ENCODE data around the gene IL12RB1.

IL12RB1 gene

DNA sequence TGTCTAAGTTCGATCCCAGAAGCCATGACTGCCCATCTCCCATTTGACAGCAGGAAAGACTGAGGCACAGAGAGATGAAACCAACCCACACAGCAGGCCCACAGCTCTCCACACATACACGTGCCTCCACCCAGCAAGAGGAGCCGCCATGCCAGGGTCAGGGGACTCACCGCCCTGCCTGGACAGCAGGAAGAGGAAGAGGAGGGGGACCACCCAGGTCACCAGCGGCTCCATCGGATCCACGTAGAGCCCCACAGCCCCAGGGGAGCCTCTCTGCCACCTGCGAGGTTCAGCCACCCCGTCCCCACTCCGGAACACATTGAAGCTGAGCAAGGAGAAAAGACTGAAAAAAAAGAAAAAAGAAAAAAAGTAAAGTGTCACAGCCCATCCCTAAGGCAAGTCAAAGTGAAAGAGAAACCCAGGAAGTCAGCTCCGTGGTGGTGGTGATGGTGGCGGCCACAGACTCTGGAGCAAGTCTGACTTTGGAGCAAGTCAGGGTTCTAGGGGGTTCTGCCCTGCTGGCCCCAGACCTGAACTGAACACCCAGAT is at the start of gene IL12RB1:
Gene IL12RB1, minus strand, starts transcription at position 345 of the 549 bp plus-strand sequence. Its CDS starts 111 bp downstream, at position 234.
- no peak for DNase-seq (ENCODE audit: low read depth in 2 of 3, low spot score in 2 of 3)

DNA sequence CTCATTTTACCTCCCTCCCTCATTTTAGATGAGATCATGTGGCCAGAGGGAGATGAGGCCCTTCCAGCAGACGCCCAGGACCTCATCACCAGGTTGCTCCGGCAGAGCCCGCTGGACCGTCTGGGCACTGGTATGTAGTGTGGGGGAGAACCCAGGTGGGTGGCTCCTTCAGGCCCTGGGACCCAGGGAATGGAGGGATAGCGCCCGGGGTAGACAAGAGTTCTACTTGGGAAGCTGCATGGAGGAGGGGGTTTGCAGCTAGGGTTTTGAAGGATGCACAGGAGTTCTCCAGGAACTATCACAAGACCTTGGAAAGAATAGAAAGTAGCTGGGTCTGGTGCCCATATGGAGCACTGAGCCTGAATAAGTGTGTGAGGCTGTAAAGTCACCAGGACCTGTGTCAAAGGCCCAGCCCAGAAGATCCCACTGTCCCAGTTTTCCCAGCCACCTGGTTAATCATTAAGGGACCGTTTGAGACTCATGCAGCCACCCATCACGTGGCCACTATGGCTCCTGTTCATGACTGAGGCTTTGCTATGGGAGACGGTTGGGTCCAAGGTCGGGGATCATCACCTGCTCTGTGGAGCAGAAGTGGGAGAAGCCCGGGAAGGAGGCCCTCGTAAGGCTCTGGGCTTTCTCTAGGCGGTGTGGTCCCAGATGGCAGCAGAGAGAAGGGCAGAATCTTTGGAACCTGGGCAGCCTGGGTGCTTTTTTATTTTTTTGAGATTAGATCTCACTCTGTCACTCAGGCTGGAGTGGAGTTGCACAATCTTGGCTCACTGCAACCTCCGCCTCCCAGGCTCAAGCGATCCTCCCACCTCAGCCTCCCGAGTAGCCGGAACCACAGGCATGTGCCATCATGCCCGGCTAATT is 49.2 kb upstream of the IL12RB1 start:
- DNase-seq (ENCODE audit: low read depth in 2 of 3, low spot score in 2 of 3), result no peak

DNA sequence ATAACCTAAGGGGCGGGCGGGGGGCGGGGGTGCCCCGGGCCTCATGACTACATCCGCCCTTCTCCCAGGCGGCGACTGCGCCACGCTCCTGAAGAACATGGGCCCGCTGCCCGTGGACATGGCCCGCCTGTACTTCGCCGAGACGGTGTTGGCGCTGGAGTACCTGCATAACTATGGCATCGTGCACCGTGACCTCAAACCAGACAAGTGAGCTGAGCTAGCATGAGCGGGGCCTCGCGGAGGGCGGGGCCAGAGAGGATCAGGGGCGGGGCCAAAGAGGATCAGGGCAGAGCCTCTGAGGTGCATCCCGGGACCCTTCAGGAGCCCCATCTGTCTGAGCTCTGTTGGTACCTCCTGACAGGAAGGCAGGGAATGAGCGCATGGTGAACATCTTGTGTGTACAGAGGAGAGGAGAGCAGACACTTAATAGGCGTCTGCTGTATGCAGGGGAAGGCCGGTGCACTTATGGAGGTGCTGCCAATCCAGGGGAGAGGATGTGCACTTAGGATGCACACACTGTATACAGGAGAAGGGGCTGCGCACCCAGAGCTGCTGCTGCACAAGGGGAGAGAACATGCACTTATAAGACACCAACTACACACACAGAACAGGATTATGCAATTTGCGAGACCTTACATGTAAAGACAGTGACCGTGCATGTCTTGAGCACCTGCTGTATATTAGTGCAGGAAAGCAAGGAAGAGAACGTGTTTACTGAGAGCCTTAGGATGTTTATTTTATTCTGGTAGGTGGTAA is 45.3 kb upstream of the IL12RB1 start:
- no peak for DNase-seq (ENCODE audit: low read depth in 2 of 3, low spot score in 2 of 3)

DNA sequence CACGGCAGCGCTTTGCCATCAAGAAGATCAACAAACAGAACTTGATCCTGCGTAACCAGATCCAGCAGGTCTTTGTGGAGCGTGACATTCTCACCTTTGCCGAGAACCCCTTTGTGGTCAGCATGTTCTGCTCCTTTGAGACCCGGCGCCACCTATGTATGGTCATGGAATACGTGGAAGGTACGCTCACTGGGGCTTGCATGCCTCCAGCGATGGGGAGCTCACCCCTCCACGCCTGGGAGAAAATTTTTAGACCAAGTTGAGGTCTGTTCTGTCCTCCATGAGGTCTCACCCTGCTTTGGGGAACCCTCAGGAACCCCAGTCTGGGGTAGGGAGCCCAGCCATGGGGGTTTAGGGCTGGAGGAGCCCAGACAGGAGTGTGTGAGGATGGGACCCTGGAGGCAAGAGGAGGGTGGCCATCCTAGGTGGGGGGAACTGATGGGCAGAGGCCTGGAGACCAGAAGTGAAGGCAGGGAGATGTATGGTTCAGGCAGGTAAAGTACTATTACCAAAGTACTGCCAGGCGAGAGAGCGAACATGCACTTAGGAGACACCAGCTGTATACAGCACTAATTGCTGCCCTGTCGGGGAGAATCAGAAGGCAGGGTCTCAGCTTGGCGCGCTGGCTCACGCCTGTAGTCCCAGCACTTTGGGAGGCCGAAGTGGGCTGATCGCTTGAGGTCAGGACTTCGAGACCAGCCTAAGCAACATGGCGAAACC is 43.9 kb upstream of the IL12RB1 start:
- no peak for DNase-seq (ENCODE audit: low read depth in 2 of 3, low spot score in 2 of 3)

DNA sequence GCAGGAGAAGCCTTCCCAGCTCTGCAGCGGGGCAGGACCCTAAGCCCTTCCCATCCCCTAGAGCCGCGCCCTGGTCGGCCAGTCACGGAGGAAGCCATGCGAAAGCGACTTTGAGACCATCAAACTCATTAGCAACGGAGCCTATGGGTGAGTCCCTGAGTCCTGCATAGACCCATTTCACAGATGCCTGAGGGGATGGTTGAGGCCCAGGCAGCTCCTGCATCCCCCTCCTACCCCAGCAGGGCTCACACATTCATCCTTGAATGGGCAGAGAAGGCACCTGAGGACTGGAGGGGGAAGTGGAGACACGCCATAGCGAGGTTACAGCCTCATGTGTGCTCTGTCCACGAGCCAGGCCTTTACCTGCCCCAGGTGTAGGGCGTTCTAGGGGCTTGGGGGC is 42.1 kb upstream of the IL12RB1 start:
- DNase-seq (ENCODE audit: low read depth in 2 of 3, low spot score in 2 of 3), result no peak

DNA sequence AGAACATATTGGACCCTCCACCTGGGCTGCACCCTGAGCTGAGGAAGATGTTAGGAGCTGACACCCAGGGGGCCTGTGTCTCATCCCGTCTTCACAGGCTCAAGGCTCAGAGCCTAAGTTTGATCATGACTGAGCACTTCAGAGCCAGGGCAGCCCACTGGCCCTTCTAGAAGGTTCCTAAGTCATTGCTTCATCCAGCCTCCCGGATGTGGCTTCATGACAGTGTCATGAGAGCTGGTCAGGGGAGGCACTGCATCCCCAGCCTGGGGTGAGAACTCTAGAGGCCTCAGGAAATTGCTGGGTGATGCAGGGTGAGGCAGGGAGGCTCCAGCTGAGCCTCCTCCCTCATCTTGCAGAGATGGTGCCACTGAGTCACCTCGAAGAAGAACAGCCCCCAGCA is 41.3 kb upstream of the IL12RB1 start:
- DNase-seq (ENCODE audit: low read depth in 2 of 3, low spot score in 2 of 3), result no peak

DNA sequence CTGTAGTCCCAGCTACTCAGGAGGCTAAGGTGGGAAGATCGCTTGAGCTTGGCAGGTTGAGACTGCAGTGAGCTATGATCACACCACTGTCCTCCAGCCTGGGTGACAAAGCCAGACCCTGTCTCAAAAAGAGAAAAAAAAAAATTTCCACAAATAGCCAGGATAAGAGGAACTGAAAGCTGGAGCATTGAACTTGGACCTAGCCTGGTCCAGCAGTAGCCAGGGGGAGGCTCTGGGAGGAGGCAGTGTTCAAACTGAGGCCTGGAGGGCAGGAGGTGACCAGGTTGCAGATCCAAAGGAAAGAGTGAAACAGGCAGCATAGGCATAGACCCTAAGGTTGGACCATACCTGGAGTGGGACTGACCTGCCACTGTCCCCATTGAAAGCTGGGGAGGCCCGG is 39.4 kb upstream of the IL12RB1 start:
- no peak for DNase-seq (ENCODE audit: low read depth in 2 of 3, low spot score in 2 of 3)

DNA sequence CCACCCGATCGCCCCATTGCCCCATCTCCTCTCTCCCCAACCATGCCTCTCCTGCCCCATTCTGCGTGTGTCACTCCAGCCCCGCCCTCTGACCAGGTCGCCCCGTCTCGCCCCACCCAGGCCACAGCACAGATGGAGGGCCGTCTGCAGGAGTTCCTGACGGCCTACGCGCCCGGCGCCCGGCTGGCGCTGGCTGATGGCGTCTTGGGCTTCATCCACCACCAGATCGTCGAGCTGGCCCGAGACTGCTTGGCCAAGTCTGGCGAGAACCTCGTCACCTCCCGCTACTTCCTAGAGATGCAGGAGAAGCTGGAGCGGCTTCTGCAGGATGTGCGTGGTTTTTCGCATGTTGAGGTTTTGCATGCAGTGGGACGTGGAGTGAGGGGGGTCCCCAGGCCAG is 37.1 kb upstream of the IL12RB1 start:
- no peak for DNase-seq (ENCODE audit: low read depth in 2 of 3, low spot score in 2 of 3)

DNA sequence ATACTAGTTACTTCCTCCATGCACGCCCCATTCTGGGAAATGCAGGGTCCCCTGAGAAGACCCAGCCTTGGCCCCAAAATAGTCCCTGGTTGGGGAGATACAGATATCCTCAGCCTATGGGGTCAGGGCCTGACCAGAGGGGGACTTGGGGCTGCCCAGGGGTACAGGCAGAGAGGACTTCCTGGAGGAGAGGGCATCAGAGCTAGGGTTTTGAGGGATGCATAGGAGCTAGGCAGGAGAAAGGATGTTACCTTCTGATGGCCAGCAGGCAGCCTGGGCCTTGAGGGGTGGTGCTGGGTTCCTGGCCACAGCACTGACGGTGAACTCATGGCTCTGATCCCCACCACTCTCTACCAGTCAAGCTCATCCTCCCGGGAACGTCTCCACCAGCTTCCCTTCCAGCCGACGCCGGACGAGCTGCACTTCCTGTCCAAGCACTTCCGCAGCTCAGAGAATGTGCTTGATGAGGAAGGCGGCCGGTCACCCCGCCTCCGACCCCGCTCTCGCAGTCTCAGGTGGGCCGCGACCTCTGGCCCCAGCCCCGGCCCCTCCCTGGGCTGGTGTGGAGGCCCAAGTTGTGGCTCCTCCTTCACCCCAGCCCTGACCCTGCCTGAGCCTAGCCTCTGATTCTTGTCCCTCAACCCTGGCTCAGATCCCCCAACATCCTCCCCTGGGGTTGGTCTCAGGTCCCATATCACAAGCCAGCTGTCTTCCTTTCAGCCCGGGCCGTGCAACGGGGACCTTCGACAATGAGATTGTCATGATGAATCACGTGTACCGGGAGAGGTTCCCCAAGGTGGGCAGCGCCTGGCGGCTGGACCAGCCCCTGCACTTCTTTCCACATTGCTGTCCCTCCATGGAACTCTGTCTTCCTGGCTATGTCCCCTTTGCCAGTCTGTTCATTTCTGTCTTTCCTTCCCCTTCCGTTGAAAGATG is 36.4 kb upstream of the IL12RB1 start:
- DNase-seq (ENCODE audit: low read depth in 2 of 3, low spot score in 2 of 3), result no peak

DNA sequence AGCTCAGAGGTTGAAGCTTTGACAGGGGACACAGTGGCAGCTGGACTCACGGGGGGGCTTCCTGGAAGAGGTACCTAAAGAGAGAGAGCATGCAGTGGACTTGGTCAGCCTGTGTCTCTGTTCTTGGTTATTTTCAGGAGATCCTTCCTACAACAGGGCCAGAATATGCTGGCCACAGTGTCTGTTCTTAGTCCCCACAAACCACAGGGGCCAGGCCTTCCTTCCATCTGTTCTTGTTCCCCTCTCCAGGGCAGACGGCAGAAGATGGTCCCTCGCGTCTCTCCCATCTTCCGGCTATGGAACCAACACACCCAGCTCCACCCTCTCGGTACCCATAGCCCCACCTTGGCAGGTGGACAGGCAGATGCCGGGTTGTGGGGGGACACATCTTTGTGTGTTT is 35.7 kb upstream of the IL12RB1 start:
- no peak for DNase-seq (ENCODE audit: low read depth in 2 of 3, low spot score in 2 of 3)

DNA sequence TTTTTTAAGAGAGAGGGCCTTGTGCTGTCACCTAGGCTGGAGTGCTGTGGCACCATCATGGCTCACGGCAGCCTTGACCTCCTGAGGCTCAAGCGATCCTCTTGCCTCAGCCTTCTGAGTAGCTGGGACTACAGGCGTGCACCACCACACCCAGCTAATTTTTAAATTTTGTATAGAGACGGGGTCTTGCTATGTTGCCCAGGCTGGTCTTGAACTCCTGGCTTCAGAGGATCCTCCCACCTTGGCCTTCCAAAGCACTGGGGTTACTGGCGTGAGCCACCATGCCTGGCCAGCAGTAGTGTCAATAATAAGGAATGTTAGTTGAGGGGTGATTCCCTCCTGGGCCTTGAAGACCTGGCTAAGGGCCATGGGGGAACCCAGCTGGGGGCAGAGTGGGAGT is 34.4 kb upstream of the IL12RB1 start:
- no peak for DNase-seq (ENCODE audit: low read depth in 2 of 3, low spot score in 2 of 3)

DNA sequence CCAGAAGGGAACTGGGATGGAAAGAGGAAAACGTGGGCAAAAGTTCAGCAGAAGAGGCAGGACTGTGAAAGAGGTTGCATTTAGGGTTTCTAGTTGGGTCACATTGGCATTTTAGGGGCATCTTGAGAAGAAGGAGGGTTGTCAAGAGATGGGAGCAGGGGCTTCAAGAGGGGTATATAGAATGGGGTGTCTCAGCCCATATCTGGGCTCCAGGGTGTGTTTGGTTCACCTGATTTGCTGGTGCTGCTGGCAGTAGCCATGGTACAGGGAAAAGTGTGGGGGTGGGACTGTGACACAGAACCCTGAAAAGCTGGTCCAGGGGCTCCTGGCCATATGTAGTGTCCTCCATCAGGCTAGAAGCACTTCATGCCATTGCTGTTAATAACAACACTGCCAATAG is 33.4 kb upstream of the IL12RB1 start:
- DNase-seq (ENCODE audit: low read depth in 2 of 3, low spot score in 2 of 3), result no peak

DNA sequence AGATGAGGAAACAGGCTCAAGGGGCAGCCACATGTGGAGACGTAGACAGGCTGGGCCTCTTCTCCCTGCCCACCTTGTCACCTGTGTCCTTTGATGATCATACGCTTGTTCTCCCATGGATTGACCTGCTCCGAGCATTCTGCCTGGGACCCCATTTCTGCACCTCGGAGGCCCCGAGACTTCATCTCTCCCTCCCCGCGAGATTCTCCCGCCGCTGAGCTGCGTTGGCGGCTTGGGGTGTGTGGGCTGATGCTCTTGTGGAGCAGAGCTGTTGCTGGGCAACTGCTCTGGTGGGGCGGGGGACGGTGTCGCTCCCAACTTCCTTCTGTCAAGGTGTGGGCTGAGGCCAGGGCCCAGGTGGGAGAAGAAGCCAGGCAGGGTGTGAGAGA is 33.0 kb upstream of the IL12RB1 start:
- DNase-seq (ENCODE audit: low read depth in 2 of 3, low spot score in 2 of 3), result peak in 1 of 3 experiments; percentile 12

DNA sequence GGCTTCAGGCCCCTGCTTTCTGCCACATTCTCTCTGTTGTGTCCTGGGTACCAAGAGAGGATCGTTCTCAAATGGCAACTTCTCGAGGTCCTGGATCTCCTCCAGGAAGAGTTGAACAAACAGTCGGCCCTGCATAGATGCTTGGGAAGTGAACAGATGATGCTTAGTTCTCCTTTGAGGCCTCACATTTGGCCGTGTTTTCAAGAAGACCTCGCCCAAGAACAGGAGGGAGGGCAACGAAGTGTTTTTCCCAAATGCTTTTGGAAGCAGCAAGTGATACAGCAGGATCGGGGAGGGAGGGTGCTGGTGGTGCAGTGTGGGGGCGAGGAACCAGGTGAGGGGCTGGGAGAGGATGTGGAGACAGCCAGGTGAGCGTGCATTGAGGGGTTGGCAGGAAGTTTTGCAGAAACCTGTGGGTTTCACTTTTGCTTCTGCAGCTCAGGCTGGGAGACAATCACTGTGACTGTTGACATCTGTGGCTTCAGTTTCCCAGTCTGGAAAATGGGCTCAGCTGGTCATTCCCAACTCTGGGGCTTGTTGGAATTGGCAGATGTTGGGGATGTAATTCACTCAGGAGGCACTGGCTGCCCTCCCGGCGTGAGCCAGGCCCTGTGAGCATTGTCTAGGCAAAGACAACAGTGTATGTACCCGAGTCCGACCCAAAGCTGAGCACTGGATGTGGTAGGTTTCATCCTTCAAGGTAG is 32.4 kb upstream of the IL12RB1 start:
- peak in 1 of 3 experiments; percentile 14 for DNase-seq (ENCODE audit: low read depth in 2 of 3, low spot score in 2 of 3)

DNA sequence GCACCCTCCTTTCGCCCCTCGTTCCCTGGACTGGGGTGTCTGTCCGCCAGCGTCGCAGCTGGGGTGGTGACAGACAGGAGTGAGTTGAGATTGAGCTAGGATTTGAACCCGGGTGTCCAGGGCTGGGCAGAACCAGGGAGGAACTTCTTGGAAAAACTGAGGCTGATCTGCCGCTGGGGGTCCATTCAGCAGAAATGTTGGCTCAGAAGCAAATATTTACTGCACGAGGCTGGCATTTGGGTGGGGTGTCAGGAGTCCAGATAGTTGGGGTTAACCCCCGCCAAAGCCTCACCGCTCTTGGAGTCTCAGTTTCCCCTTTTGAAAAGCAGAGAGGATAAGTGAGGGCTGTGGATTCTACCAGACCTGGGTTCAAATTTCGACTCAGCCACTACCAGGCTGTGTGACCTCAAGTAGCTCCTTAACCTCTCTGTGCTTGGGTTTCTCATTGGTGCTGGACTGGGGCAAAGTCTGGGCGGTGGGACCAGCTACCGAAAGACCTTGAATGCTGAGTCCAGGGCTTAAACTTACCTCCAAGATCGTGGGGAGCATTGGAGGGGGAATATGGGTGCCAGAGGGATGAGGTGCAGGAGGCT is 31.8 kb upstream of the IL12RB1 start:
- DNase-seq (ENCODE audit: low read depth in 2 of 3, low spot score in 2 of 3), result no peak

DNA sequence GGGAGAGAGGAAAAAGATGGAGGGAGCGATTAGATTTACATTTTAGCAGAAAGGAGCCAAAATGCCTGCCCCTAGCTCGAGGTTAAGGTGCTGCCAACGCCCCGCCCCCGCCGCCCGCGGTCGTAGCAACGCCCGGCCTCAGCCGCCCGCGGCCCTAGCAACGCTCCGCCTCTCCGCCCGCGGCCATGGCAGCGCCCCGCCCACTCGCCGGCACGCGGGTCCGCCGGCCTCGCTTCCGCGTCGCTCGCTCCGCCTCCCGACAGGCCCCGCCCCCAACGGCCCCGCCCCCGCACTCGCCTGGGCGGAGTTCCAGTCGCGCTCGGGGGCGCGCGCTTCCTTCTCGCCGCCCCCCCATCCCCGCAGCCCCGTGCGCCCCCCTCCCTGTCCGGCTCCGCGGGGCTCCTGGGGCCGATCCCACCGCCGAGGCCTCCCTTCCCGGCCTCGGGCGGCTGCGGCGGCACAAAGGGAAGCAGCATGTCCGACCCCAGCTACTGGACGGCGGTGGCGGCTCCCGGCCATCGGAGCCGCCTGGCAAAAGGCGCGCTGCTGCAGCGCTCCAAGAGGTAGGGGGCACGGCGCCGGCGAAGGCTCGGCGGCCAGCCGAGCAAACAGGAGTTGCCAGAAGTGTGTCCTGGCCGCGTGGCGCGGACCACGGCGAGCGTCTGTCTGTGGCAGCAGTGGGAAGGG is 31.1 kb upstream of the IL12RB1 start:
- peak; percentile 93 to 95 (median 94) for DNase-seq (ENCODE audit: low read depth in 2 of 3, low spot score in 2 of 3)

DNA sequence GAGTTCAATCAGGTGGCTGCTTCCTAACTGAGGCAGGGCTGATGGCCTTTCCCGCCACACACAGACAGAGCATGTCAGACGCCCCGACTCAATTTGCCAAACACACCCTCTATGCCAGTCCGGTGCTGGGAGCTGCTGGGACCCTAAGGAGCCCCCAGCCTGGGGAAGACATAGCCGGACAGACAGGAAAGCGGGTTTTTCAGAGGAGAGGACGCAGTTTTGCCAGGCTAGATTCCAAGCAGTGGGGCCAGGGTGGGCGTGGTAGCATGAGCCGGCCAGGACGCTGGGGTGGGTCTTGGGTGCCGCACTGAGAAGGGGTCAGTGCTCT is 30.6 kb upstream of the IL12RB1 start:
- DNase-seq (ENCODE audit: low read depth in 2 of 3, low spot score in 2 of 3), result no peak

DNA sequence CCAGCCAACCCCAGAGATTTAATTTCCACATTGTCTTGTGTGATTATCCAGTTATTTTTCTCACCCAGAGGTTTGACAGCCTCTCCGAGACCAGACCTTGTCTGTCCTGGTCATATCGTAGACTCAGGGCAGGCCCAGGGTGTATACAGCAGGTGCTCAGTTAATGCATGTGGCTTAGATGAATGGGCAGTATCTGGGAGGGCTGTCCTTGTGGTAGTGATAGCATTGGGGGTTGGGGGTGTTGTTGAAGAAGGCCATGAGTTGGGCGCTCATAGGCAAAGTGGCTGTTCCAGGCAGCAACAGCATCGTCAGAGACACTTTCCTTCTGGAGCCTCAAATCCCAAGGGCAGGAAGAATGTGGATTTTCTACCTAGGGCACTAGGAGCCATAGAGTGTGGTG is 27.7 kb upstream of the IL12RB1 start:
- DNase-seq (ENCODE audit: low read depth in 2 of 3, low spot score in 2 of 3), result no peak

DNA sequence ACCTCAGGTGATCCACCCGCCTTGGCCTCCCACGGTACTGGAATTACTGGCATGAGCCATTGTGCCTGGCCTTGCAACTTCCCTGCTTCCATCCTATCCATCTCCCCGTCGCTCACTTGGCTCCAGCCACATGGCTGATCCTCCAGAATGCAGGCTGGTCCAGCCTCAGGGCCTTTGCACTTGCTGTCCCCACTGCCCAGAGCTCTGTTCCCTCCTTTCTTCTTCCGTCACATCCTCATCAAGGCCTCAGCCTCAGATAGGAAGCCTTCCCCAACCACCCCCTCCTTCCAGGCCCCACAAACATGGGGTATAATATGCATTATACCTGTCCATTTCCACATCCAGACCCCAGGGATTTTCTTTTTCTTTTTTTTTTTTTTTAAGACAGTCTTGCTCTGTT is 27.1 kb upstream of the IL12RB1 start:
- DNase-seq (ENCODE audit: low read depth in 2 of 3, low spot score in 2 of 3), result no peak

Data from activated CD8-positive, alpha-beta memory T cell treated with anti-CD3 and anti-CD28 coated beads for 48 hours (primary cell).